NCI-H748 treated with DMSO at 0.1 percent for 48 hours (cell line): ENCODE results near the gene PIP4K2A.

ENCODE experiments used
- DNase-seq: peaks from one replicate; lab custom pipeline; 2025; lab: John Stamatoyannopoulos, UW

PIP4K2A gene

GRCh38 chr10:22638863-22639262 is 75.5 kb downstream of the PIP4K2A start:
- DNase-seq, result no peak

GRCh38 chr10:22637491-22637890 is 76.9 kb downstream of the PIP4K2A start:
- DNase-seq, result no peak

GRCh38 chr10:22635650-22636049 is 78.7 kb downstream of the PIP4K2A start:
- no peak for DNase-seq

- no peak for DNase-seq
These were observed 79.5 kb downstream of the PIP4K2A start for GRCh38 chr10:22634606-22635459.

GRCh38 chr10:22634093-22634492 is 80.3 kb downstream of the PIP4K2A start:
- no peak for DNase-seq

- no peak for DNase-seq
These were observed 80.8 kb downstream of the PIP4K2A start for GRCh38 chr10:22633528-22633927.

- DNase-seq, result no peak
These were observed 81.3 kb downstream of the PIP4K2A start for GRCh38 chr10:22633106-22633505.

GRCh38 chr10:22631646-22632278 is 82.6 kb downstream of the PIP4K2A start:
- DNase-seq, result no peak

- no peak for DNase-seq
These were observed 83.2 kb downstream of the PIP4K2A start for GRCh38 chr10:22631185-22631584.

GRCh38 chr10:22630234-22631174 is 83.9 kb downstream of the PIP4K2A start:
- no peak for DNase-seq

- DNase-seq, result no peak
These were observed 84.5 kb downstream of the PIP4K2A start for GRCh38 chr10:22629852-22630233.

- no peak for DNase-seq
These were observed 85.3 kb downstream of the PIP4K2A start for GRCh38 chr10:22629126-22629525.

- DNase-seq, result no peak
These were observed 86.1 kb downstream of the PIP4K2A start for GRCh38 chr10:22628309-22628708.

- no peak for DNase-seq
These were observed 87.6 kb downstream of the PIP4K2A start for GRCh38 chr10:22626784-22627183.

GRCh38 chr10:22625516-22626290 is 88.7 kb downstream of the PIP4K2A start:
- no peak for DNase-seq

GRCh38 chr10:22624287-22624738 is 90.1 kb downstream of the PIP4K2A start:
- DNase-seq, result no peak

- no peak for DNase-seq
These were observed 90.6 kb downstream of the PIP4K2A start for GRCh38 chr10:22623633-22624253.

GRCh38 chr10:22622242-22622806 is 92.1 kb downstream of the PIP4K2A start:
- no peak for DNase-seq

- no peak for DNase-seq
These were observed 92.7 kb downstream of the PIP4K2A start for GRCh38 chr10:22621726-22622125.

GRCh38 chr10:22620929-22621328 is 93.4 kb downstream of the PIP4K2A start:
- DNase-seq, result no peak
